HCT116 (cell line): ENCODE measurements around the gene VAV1. TPM values are rescaled to one million over a fixed set of nuclear protein-coding genes. Genes with fewer than 3 reads are reported as not detected.
A peak's percentile ranks its signal among the peaks of the same experiment; 100 is the strongest.
"Not testable (repeated sequence)": the region's sequence is repeated elsewhere in the genome, so short reads cannot be mapped to it uniquely, and the experiment has no call there.

Experiments used
- ATAC-seq: fragments of 200-7000 bp; cut with Tn5 transposase; 2 replicates; pipeline ENCODE4 v1.9.1; 2020; ENCODE audit warnings: mild to moderate bottlenecking, moderate library complexity
- BruUV-seq: library from RNA; stranded (reverse); fragments of 400-500 nt; replicated peaks from 2 replicates; lab custom pipeline; 2021; lab: Mats Ljungman, UMichigan
- CTCF ChIA-PET: fragments of 300-600 bp; sonication (Branson Sonifier 250); formaldehyde crosslinking; loops from one replicate; lab custom pipeline; 2021; ENCODE audit warnings: antibody characterized with exemption; lab: Charles Lee
- POLR2A ChIA-PET: fragments of 300-600, 350-600 bp; sonication (Branson Sonifier 250); formaldehyde crosslinking; loops from one replicate; lab custom pipeline; 2021; ENCODE audit warnings: antibody characterized with exemption; lab: Charles Lee
- RAD21 ChIA-PET, 2 experiments: fragments of 300-600 bp; sonication (Branson Sonifier 250); formaldehyde crosslinking; loops; one replicate each; lab custom pipeline; 2023; ENCODE audit warnings: low total read pairs in 2 of 2; ENCODE audit not compliant: uncharacterized antibody in 2 of 2, unreplicated experiment in 2 of 2, low non-redundant PET in 1 of 2; lab: Charles Lee
- DNase-seq: peaks from one replicate; pipeline ENCODE4 v3.0.0-alpha.2; 2010; ENCODE audit warnings: low read depth, low spot score
- H2AFZ ChIP-seq: fragments of 200-600 bp; shearing (Covaris generic), sonication (generic); 2 replicates; pipeline ENCODE4 v1.6.1; 2017; ENCODE audit warnings: low read depth, mixed run types, mixed read lengths, antibody characterized with exemption, low read length; ENCODE audit not compliant: poor library complexity, severe bottlenecking
- H3K27ac ChIP-seq: 2 replicates; pipeline ENCODE4 v1.5.1; 2012; ENCODE audit warnings: low read depth, low read length
- H3K27me3 ChIP-seq: fragments of 200-600 bp; sonication (generic); 2 replicates; pipeline ENCODE4 v1.6.1; 2016; ENCODE audit warnings: mixed run types, low read length, mixed read lengths; ENCODE audit not compliant: insufficient read depth
- H3K36me3 ChIP-seq, 2 experiments: fragments of 200-500 bp in 1 of 2; fragments of 200-600 bp in 1 of 2; sonication (Bioruptor generic) in 1 of 2; sonication (generic) in 1 of 2; 2 replicates each; pipeline versions ENCODE4 v1.5.1 to v1.6.1; 2014 to 2016; ENCODE audit warnings: low read length in 2 of 2, inconsistent platforms in 1 of 2, mixed read lengths in 1 of 2, mixed run types in 1 of 2; ENCODE audit not compliant: insufficient read depth in 2 of 2, control insufficient read depth in 1 of 2
- H3K4me1 ChIP-seq, 2 experiments: fragments of 200-600 bp in 1 of 2; sonication (generic) in 1 of 2; 2 replicates each; pipeline versions ENCODE4 v1.5.1 to v1.6.1; 2012 to 2017; ENCODE audit warnings: low read length in 2 of 2, inconsistent platforms in 1 of 2, mild to moderate bottlenecking in 1 of 2, mixed read lengths in 1 of 2, mixed run types in 1 of 2, moderate library complexity in 1 of 2; ENCODE audit not compliant: insufficient read depth in 2 of 2, control insufficient read depth in 1 of 2
- H3K4me2 ChIP-seq: fragments of 200-600 bp; sonication (generic); 2 replicates; pipeline ENCODE4 v1.6.1; 2017; ENCODE audit warnings: mixed run types, low read length, mixed read lengths
- H3K4me3 ChIP-seq, 2 experiments: fragments of 200-600 bp in 1 of 2; sonication (generic) in 1 of 2; replicated peaks in 1 of 2; 2 replicates each; pipeline ENCODE4 v1.5.1; 2011 to 2016; ENCODE audit warnings: low read length in 2 of 2, control low read depth in 1 of 2, low read depth in 1 of 2, mild to moderate bottlenecking in 1 of 2, mixed read lengths in 1 of 2, mixed run types in 1 of 2
- H3K79me2 ChIP-seq: fragments of 200-600 bp; sonication (generic); 2 replicates; pipeline ENCODE4 v1.6.1; 2017; ENCODE audit warnings: mild to moderate bottlenecking, mixed run types, low read length, moderate library complexity, mixed read lengths; ENCODE audit not compliant: insufficient read depth
- H3K9ac ChIP-seq: fragments of 200-600 bp; sonication (generic); 2 replicates; pipeline ENCODE4 v1.6.1; 2016; ENCODE audit warnings: low read length, mixed read lengths
- H3K9me2 ChIP-seq: fragments of 200-600 bp; sonication (generic), shearing (Covaris generic); 2 replicates; pipeline ENCODE4 v1.6.1; 2017; ENCODE audit warnings: mixed run types, mild to moderate bottlenecking, moderate library complexity; ENCODE audit not compliant: insufficient read depth
- H3K9me3 ChIP-seq, 2 experiments: fragments of 200-500 bp in 1 of 2; fragments of 200-600 bp in 1 of 2; sonication (Bioruptor generic) in 1 of 2; sonication (generic) in 1 of 2; 2 replicates each; pipeline ENCODE4 v1.6.1; 2014 to 2017; ENCODE audit warnings: low read length in 2 of 2, mixed read lengths in 2 of 2, inconsistent platforms in 1 of 2, low read depth in 1 of 2, mild to moderate bottlenecking in 1 of 2, mixed run types in 1 of 2, moderate library complexity in 1 of 2; ENCODE audit not compliant: control insufficient read depth in 1 of 2, insufficient read depth in 1 of 2
- H4K20me1 ChIP-seq: fragments of 200-600 bp; sonication (generic), shearing (Covaris generic); 2 replicates; pipeline ENCODE4 v1.6.1; 2017; ENCODE audit warnings: mixed run types, mild to moderate bottlenecking, moderate library complexity; ENCODE audit not compliant: insufficient read depth
- CBX3 ChIP-seq: IDR thresholded peaks from 2 replicates; pipeline ENCODE4 v1.6.1; 2012; ENCODE audit warnings: low read depth
- CTCF ChIP-seq, 3 experiments: fragments of 200-600 bp in 1 of 3; sonication (generic) in 1 of 3; IDR thresholded peaks in 2 of 3; conservative IDR thresholded peaks in 1 of 3; 2 replicates each; pipeline ENCODE4 v1.5.1; 2012 to 2017; ENCODE audit warnings: low read depth in 2 of 3, low read length in 2 of 3, antibody characterized with exemption in 1 of 3, borderline replicate concordance in 1 of 3, control low read depth in 1 of 3, mild to moderate bottlenecking in 1 of 3, mixed read lengths in 1 of 3, mixed run types in 1 of 3, moderate library complexity in 1 of 3; ENCODE audit not compliant: insufficient read depth in 1 of 3
- EGR1 ChIP-seq: IDR thresholded peaks from 2 replicates; pipeline ENCODE4 v1.6.1; 2012; ENCODE audit warnings: low read depth
- EZH2 ChIP-seq: fragments of 200-600 bp; sonication (generic); IDR thresholded peaks from 2 replicates; pipeline ENCODE4 v1.6.1; 2017; ENCODE audit warnings: antibody characterized with exemption, mixed run types
- JUND ChIP-seq: IDR thresholded peaks from 2 replicates; pipeline ENCODE4 v1.6.1; 2012
- MAX ChIP-seq: IDR thresholded peaks from 2 replicates; pipeline ENCODE4 v1.6.1; 2012
- POLR2A ChIP-seq: IDR thresholded peaks from 2 replicates; pipeline ENCODE4 v1.7.0; 2011; ENCODE audit warnings: borderline replicate concordance; ENCODE audit not compliant: insufficient read depth, insufficient read length; ENCODE audit errors: extremely low read depth
- POLR2AphosphoS5 ChIP-seq: IDR thresholded peaks from 2 replicates; pipeline ENCODE4 v1.6.1; 2011; ENCODE audit warnings: mild to moderate bottlenecking, low read depth, low read length, moderate library complexity
- RAD21 ChIP-seq: IDR thresholded peaks from 2 replicates; pipeline ENCODE4 v1.6.1; 2012; ENCODE audit warnings: low read depth, mild to moderate bottlenecking
- SP1 ChIP-seq: IDR thresholded peaks from 2 replicates; pipeline ENCODE4 v1.6.1; 2012; ENCODE audit warnings: low read depth
- SRF ChIP-seq: IDR thresholded peaks from 2 replicates; pipeline ENCODE4 v1.6.1; 2012; ENCODE audit warnings: low read depth
- intact Hi-C: fragments of 100-400 bp; cut with micrococcal nuclease; formaldehyde crosslinking; loops from 2 replicates; pipeline ENCODE4 v1.10.0; 2022
- total RNA-seq: library from RNA; stranded (reverse); gene quantifications from one replicate; pipeline ENCODE4 v1.2.1, GENCODE V29; 2021; ENCODE audit not compliant: unreplicated experiment
- TF ChIP-seq, protein P1 (sequence below): IDR thresholded peaks from 2 replicates; pipeline ENCODE4 v1.6.1; 2012

The VAV1 gene
- total RNA-seq, 1 experiment from 2014 or later = 20.6 TPM

- Histone ChIP-seq H3K4me2 (peak overlapping the region; percentile 96), H3K4me1 (peaks cover 14 to 24% of the 10 kb centered on the region in 2 experiments), H3K27ac (peak overlapping the region; percentile 67; the same call in 1 of the 2 replicates)
- ATAC-seq, CTCF ChIA-PET, H3K79me2 ChIP-seq, H3K9me2 ChIP-seq, H4K20me1 ChIP-seq, BruUV-seq, POLR2A ChIA-PET, H3K4me3 ChIP-seq, H3K9ac ChIP-seq, H3K36me3 ChIP-seq, RAD21 ChIA-PET, H3K9me3 ChIP-seq, DNase-seq, H3K27me3 ChIP-seq, H2AFZ ChIP-seq: not testable (repeated sequence)
- intact Hi-C loops = loop anchor here (1.0 to 2.0 kb wide), 3 partner anchors 33 to 91 kb away; partner anchors contain the start of genes SH2D3A and TRIP10
Measured at GRCh38 chr19:6829829-6830228, 57.3 kb downstream of the VAV1 start.

DNA sequence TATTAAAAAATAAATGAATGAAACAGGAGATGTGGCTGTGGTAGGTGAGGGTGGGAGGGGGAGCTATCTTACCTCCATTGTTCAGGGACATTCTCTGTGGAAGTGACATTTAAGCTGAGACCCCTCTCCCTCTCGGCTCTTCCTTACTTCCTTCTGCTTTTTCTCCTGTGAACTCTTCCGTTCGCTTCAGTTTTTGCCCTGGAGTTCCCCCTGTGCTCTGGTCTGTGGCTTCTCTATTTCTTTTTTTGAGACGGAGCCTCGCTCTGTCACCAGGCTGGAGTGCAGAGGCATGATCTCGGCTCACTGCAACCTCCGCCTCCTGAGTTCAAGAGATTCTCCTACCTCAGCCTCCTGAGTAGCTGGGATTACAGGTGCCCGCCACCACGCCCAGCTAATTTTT is 58.6 kb downstream of the VAV1 start:
- RAD21 ChIA-PET, CTCF ChIA-PET, DNase-seq, H3K4me3 ChIP-seq, POLR2A ChIA-PET, H3K27me3 ChIP-seq, BruUV-seq, intact Hi-C loops, H3K27ac ChIP-seq, H3K9ac ChIP-seq, H2AFZ ChIP-seq, H3K79me2 ChIP-seq, H3K36me3 ChIP-seq, H3K9me2 ChIP-seq, H3K9me3 ChIP-seq, H3K4me2 ChIP-seq, ATAC-seq, H4K20me1 ChIP-seq: not testable (repeated sequence)
- peaks cover 14 to 24% of the 10 kb centered on the region in 2 experiments for H3K4me1 ChIP-seq

DNA sequence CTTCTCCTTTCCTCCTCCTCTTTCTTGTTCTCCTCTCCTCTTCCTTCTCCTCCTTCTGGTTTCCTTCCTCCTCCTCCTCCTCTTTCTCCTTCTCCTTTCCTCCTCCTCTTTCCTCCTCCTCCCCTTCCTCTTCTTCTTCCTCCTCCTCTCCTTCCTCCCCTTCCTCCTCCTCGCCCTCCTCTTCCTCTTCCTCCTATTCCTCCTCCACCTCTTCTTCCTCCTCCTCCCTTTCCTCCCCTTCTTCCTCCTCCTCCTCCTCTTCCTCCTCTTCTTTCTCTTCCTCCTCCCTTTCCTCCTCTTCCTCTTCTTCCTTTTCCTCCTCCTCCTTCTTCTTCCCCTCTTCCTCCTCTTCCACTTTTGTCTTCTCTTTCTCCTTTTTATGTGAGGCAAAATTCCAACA is 59.9 kb downstream of the VAV1 start:
- Histone ChIP-seq H3K9me2 (no peaks in the 10 kb centered on the region), H3K79me2 (no peaks in the 10 kb centered on the region), H3K27ac (no peak overlapping the region), H3K4me2 (no peak overlapping the region), H3K4me3 (no peak overlapping the region), H4K20me1 (no peaks in the 10 kb centered on the region), H3K9me3 (no peaks in the 10 kb centered on the region), H3K9ac (no peak overlapping the region), H3K4me1 (peaks cover 10 to 22% of the 10 kb centered on the region in 2 experiments), H2AFZ (no peak overlapping the region), H3K27me3 (no peaks in the 10 kb centered on the region), H3K36me3 (peaks cover 4 to 7% of the 10 kb centered on the region in 2 experiments; a peak in 3 of 4 replicates)
- CTCF ChIA-PET = no interaction called here
- BruUV-seq = no TSS peak
- ATAC-seq = no peak
- POLR2A ChIA-PET = no interaction called here
- no peak for DNase-seq
- intact Hi-C loops = no loop called here
- RAD21 ChIA-PET = no interaction called here
- TF ChIP-seq SP1 (no peak), RAD21 (no peak), MAX (no peak), JUND (no peak), EGR1 (no peak), CTCF (IDR thresholded peaks at IDR 0.05 in 2 of 3, conservative IDR thresholded peaks at IDR 0.05 in 1 of 3; ENCODE audit: borderline replicate concordance in 1 of 3, insufficient read depth in 1 of 3, low read depth in 2 of 3, low read length in 2 of 3) (no peak), POLR2AphosphoS5 (no peak), SRF (no peak), POLR2A (no peak), CBX3 (no peak), EZH2 (no peak)
- TF ChIP-seq, protein P1, sequence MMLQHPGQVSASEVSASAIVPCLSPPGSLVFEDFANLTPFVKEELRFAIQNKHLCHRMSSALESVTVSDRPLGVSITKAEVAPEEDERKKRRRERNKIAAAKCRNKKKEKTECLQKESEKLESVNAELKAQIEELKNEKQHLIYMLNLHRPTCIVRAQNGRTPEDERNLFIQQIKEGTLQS = no peak
